HG02759 (cell line): ENCODE results near the gene CAB39.
"Not testable (repeated sequence)": the region's sequence is repeated elsewhere in the genome, so short reads cannot be mapped to it uniquely, and the experiment has no call there.

Source experiments
- ATAC-seq: cut with Tn5 transposase; IDR thresholded peaks from one replicate; pipeline ENCODE4 v1.9.1; 2021; ENCODE audit warnings: mild to moderate bottlenecking, moderate library complexity; ENCODE audit not compliant: unreplicated experiment

CAB39 gene

DNA sequence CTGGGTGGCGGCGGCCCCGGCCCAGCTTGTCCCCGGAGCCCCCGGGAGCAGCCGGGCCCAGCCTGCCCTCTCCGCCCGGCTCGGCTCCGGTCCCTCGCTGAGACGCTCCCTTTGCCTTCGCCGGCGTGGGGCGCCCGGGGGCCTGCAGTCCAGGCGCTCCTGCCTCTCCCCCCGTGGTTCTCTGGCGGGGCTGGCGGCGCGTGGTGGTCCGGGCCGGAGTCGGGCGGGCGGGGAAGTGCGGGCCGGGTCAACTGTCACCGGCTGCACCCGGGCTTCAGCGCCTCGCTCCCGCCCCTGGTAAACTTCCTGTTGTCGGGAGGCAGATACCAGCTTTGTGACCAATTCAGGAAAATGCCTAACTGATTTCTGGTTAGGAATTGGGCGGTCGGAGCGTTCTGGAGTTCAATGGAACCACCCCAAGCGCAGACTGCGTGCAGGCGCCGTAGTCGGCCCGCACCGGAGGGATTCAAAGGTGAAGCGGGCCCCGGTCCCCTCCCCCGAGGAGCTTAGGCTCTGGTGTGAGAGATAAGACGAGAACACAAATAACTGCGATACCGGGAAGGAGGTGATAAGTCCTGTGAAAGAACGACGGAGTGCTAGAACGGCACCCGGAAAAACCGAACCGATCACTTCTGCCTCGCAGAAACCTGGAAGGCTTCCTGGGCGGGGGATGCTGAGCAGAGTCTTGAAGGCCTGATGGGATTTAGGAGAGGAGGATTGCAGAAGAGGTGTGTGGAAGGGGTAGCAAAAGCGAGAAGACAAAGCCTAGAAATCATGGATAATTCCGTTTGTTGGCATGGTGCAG is 891 bp downstream of the CAB39 start:
- ATAC-seq, result peak; percentile 12

GRCh38 chr2:230714136-230714480 is 1.5 kb downstream of the CAB39 start:
- no peak for ATAC-seq

DNA sequence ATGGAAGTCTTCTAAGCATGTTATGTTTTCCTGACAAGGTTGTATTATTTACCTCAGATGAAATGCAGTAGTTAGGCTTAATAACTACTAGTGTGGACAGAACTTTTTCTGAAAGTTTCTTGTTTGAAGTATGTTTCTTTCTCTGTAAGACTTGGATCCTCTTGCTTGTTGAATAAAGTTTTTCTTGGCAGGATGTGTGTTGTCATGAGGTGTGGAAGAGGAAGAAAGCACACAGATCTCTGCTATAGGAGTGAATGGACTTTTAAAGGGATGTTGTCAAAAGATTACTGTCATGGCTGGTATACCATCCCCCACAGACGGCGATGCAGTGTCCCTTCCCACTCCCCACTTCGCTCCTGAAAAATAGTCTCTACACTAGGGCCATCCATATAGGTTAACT is 2.6 kb downstream of the CAB39 start:
- no peak for ATAC-seq

DNA sequence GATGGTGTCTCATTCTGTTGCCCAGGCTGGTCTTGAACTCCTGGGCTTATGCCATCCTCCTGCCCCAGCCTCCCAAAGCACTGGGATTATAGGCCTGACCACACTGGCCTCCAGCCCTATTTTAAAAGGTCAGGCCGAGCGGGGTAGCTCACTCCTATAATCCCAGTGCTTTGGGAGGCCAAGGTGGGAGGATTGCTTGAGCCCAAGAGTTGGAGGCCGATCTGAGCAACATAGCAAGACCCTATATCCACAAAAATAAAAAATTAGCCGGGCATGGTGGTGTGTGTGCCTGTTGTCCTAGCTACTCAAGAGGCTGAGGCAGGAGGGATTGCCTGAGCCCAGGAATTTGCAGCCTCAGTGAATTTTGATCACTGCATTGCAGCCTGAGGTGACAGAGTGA is 3.9 kb downstream of the CAB39 start:
- ATAC-seq, result no peak

- ATAC-seq, result no peak
These were observed 5.0 kb downstream of the CAB39 start for GRCh38 chr2:230717600-230717999.

DNA sequence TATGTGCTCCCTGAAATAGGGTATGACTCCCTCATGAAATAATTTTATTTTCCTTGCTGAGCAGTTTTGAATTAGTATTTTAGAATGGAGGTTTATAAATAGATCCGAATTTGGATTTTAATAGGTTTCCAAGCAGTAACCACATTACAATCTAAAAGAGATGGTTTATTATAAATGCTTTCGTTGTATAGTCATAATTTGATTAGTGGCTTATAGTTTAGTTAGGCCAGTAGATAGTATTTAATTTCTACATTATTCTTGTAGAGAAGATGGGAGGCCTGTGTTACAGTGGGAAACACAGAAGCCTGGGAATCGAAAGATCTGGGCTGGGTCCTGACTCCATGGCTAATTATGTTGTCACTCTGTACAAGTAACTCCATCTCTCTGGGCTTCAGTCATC is 6.7 kb downstream of the CAB39 start:
- ATAC-seq, result no peak

DNA sequence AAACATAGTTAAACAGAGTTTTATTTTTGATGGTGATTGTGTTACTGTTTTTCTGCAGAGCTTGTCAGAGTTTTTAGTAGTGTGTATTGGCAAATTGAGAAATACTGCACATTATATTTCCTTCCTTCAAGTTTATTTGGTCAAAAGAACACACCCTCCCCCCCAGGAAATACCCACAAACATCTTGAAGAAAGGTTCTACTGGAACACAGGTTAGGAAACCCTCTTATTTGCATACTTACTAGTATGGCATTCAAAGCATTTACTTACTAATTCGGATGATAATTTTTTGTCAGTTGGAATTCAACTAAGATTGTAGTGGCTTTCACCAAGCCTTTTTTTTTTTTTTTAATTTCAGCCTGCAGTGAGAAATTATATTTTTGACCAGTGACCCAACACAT is 9.1 kb downstream of the CAB39 start:
- ATAC-seq, result no peak

GRCh38 chr2:230722207-230722885 is 9.7 kb downstream of the CAB39 start:
- ATAC-seq, result no peak

- no peak for ATAC-seq
These were observed 10.7 kb downstream of the CAB39 start for GRCh38 chr2:230723363-230723762.

GRCh38 chr2:230724957-230725356 is 12.3 kb downstream of the CAB39 start:
- not testable (repeated sequence) for ATAC-seq

DNA sequence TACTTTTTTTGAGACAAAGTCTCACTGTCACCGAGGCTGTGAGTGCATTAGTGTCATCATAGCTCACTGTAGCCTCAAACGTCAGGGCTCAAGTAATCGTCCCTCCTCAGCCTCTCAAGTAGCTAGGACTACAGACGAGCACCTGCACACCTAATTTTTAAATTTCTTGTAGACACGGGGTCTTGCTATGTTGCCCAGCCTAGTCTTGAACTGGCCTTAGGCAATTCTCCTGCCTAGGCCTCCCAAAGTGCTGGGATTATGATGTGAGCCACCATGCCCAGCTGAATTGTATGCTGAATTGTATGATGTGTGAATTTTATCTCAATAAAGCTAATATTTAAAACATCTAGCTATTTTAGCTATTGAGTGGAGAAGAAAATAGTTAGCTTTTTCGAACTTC is 18.9 kb downstream of the CAB39 start:
- ATAC-seq, result no peak

GRCh38 chr2:230732914-230733401 is 20.3 kb downstream of the CAB39 start:
- no peak for ATAC-seq

DNA sequence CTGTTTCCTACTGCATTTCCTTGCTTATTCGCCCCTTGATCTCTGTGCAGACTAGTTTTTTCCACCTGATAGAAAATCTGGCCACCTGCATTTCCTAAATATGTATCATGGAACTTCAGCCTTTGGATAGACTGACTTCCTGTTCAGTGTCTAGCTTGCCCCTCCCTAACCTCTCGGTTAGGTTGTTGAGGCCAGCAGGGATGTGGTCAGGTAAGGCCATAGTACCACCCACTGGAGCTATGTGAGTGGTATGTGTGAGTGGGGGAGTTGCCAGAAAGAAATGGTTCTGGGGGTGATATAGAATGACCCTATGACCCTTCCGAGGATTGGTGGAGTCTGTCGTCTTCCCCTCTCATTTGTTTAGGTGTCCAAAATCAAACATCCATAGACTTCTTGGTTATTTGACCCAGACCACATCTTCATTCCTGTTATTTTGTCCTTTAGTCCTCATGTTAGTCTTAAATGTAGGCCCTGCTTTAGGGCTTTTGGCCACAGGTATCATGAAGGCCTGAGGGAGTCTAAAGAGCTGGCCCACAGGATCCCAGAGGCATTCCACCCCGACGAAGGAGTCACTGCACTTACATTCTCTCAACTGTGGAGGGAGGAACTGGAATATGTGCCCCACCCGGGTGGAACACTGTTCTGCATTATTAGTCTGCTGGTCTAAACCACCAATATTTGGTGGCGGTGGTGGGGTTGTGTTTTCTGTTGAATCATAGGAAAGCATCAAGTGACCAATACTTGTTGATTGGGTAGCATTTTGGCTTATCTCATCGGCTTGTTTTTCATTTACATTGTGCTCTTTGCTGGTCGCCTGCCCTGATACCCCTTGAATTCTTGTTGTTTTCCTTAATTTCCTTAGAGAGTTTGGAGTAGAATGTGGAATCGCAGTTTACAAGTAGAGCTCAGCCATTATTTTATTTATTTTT is 21.9 kb downstream of the CAB39 start:
- ATAC-seq, result no peak

GRCh38 chr2:230735884-230736283 is 23.2 kb downstream of the CAB39 start:
- no peak for ATAC-seq

DNA sequence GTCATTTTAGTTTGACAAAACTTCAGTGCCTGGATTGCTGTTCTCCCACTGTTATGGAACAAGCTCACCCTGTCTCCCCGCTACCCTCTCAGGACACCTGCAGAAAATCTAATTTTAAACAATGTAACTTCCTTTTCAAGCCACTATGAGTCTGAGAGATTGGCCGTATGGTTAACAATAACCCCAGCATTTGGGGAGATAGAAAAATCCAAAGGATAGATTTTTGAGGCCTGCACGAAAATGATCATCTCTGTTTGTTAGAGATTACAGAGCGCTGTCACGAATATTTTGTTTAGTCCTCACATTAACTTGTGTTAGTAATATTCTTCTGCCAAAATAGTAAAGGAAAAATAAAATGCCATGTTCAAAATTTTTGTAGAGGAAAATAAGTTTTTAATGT is 24.7 kb downstream of the CAB39 start:
- no peak for ATAC-seq

- no peak for ATAC-seq
These were observed 25.2 kb downstream of the CAB39 start for GRCh38 chr2:230737791-230738226.

- no peak for ATAC-seq
These were observed 25.8 kb downstream of the CAB39 start for GRCh38 chr2:230738391-230738811.

GRCh38 chr2:230738924-230739323 is 26.3 kb downstream of the CAB39 start:
- no peak for ATAC-seq

- no peak for ATAC-seq
These were observed 27.3 kb downstream of the CAB39 start for GRCh38 chr2:230739961-230740360.

DNA sequence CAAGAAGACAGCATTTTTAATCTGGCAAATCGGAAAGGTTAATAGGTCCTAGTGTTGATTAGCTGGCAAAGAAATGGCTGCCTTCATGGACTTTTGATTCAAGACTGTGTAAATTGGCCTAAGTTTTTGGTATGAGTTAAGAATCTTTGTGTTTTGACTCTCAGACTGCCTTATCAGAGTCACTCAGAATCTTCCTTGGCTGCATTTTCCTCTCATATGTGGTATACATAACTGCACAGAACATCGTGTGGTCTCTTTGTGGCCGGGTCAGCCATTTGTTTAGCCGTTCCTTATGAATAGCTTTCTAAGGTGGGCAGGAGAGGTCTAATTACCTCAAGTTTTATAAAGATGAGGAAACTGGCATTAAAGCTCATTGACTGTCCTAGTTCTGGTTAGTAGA is 30.1 kb downstream of the CAB39 start:
- no peak for ATAC-seq

DNA sequence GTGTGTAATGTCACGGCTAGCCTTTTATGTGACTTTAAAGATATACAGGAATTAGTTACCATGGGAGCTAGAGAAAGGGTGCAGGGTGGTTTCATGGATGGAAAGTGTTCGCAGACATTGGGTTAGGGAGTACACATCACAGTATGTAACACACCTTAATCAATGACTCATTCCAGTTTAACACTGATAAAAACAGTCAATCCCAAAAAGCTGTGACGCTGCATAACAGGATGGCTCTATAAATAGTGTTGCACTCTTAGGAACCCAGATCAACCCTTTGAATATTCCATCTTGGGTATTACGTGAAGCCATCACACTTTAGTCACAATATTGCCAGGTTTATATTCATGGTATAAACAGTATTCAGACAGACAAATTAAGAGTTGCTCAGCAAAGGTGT is 33.6 kb downstream of the CAB39 start:
- ATAC-seq, result no peak
